ENCODE results near the gene BCL2L12. TPM values are rescaled to one million over a fixed set of nuclear protein-coding genes. Genes with fewer than 3 reads are reported as not detected.
"Not testable (repeated sequence)": the region's sequence is repeated elsewhere in the genome, so short reads cannot be mapped to it uniquely, and the experiment has no call there.

Gene BCL2L12
- total RNA-seq, 1 donor from 2014 or later: 12.6 TPM

GRCh38 chr19:49710372-49710951 lies 44.7 kb downstream of the BCL2L12 start:
- no peak for DNase-seq (ENCODE audit: low spot score)

GRCh38 chr19:49712397-49712859 lies 46.7 kb downstream of the BCL2L12 start:
- DNase-seq (ENCODE audit: low spot score): peak; percentile 55

GRCh38 chr19:49713236-49713845 lies 47.6 kb downstream of the BCL2L12 start:
- no peak for DNase-seq (ENCODE audit: low spot score)

- no peak for DNase-seq (ENCODE audit: low spot score)
Observed at GRCh38 chr19:49716154-49716553, 50.4 kb downstream of the BCL2L12 start.

GRCh38 chr19:49718511-49718910 lies 52.8 kb downstream of the BCL2L12 start:
- no peak for DNase-seq (ENCODE audit: low spot score)

GRCh38 chr19:49718991-49719390 lies 53.3 kb downstream of the BCL2L12 start:
- DNase-seq (ENCODE audit: low spot score): no peak

- DNase-seq (ENCODE audit: low spot score): not testable (repeated sequence)
Observed at GRCh38 chr19:49719420-49719819, 53.7 kb downstream of the BCL2L12 start.

Other genes with a start within 250 kb of the BCL2L12 start
- not detected for gene PTH2, start 242.5 kb upstream of the BCL2L12 start, total RNA-seq
- not detected for gene GFY, start 240.5 kb upstream of the BCL2L12 start, total RNA-seq
- 0.55 TPM for gene SLC17A7, start 224.4 kb upstream of the BCL2L12 start, total RNA-seq
- gene PIH1D1, start 214.1 kb upstream of the BCL2L12 start, total RNA-seq: 47.4 TPM
- gene ALDH16A1, start 212.7 kb upstream of the BCL2L12 start, total RNA-seq: 24.0 TPM
- 12.7 TPM for gene FLT3LG, start 191.7 kb upstream of the BCL2L12 start, total RNA-seq
- 3,508 TPM for gene RPL13A, start 178.3 kb upstream of the BCL2L12 start, total RNA-seq
- gene RPS11, start 169.5 kb upstream of the BCL2L12 start, total RNA-seq: 1,912 TPM
- 106 TPM for gene FCGRT, start 153.3 kb upstream of the BCL2L12 start, total RNA-seq
- gene RCN3, start 137.9 kb upstream of the BCL2L12 start, total RNA-seq: 18.6 TPM
- gene NOSIP, start 85.4 kb upstream of the BCL2L12 start, total RNA-seq: 35.6 TPM
- 13.2 TPM for gene PRRG2, start 84.6 kb upstream of the BCL2L12 start, total RNA-seq
- 40.6 TPM for gene PRR12, start 74.8 kb upstream of the BCL2L12 start, total RNA-seq
- gene RRAS, start 25.8 kb upstream of the BCL2L12 start, total RNA-seq: 59.1 TPM
- 55.7 TPM for gene SCAF1, start 23.7 kb upstream of the BCL2L12 start, total RNA-seq
- 108 TPM for gene IRF3, start 76 bp upstream of the BCL2L12 start, total RNA-seq
- 166 TPM for gene PRMT1, start 11.3 kb downstream of the BCL2L12 start, total RNA-seq
- gene ADM5, start 23.7 kb downstream of the BCL2L12 start, total RNA-seq: 4.1 TPM
- gene CPT1C, start 25.2 kb downstream of the BCL2L12 start, total RNA-seq: 3.1 TPM
- 0.44 TPM for gene TSKS, start 97.4 kb downstream of the BCL2L12 start, total RNA-seq
- 66.6 TPM for gene AP2A1, start 101.1 kb downstream of the BCL2L12 start, total RNA-seq
- gene FUZ, start 147.4 kb downstream of the BCL2L12 start, total RNA-seq: 13.0 TPM
- gene MED25, start 152.4 kb downstream of the BCL2L12 start, total RNA-seq: 42.2 TPM
- 105 TPM for gene PTOV1, start 185.2 kb downstream of the BCL2L12 start, total RNA-seq
- 122 TPM for gene PNKP, start 201.6 kb downstream of the BCL2L12 start, total RNA-seq
- gene AKT1S1, start 211.4 kb downstream of the BCL2L12 start, total RNA-seq: 32.8 TPM
- gene TBC1D17, start 211.8 kb downstream of the BCL2L12 start, total RNA-seq: 30.4 TPM
- 1.9 TPM for gene IL4I1, start 231.0 kb downstream of the BCL2L12 start, total RNA-seq

Measured in ureter (tissue), 1 donor.